Osteocyte (in vitro differentiated cells): ENCODE data around the gene RASGRP3. TPM values are rescaled to one million over a fixed set of nuclear protein-coding genes. Genes with fewer than 3 reads are reported as not detected.

Source experiments
- DNase-seq: peaks from one replicate; pipeline ENCODE4 v3.0.0; 2021; ENCODE audit warnings: mixed read lengths; ENCODE audit not compliant: unreplicated experiment; ENCODE audit errors: extremely low spot score
- H3K27ac Mint-ChIP-seq: one replicate; pipeline ENCODE4 v1.8.0; 2021; ENCODE audit warnings: mild to moderate bottlenecking, mixed read lengths; ENCODE audit not compliant: unreplicated experiment
- H3K27me3 Mint-ChIP-seq: one replicate; pipeline ENCODE4 v1.8.0; 2021; ENCODE audit warnings: mixed read lengths; ENCODE audit not compliant: unreplicated experiment
- H3K36me3 Mint-ChIP-seq: one replicate; pipeline ENCODE4 v1.8.0; 2021; ENCODE audit warnings: mixed read lengths; ENCODE audit not compliant: unreplicated experiment
- H3K4me1 Mint-ChIP-seq: one replicate; pipeline ENCODE4 v1.8.0; 2021; ENCODE audit warnings: mixed read lengths; ENCODE audit not compliant: unreplicated experiment
- H3K4me3 Mint-ChIP-seq: one replicate; pipeline ENCODE4 v1.8.0; 2021; ENCODE audit warnings: mild to moderate bottlenecking, moderate library complexity, mixed read lengths; ENCODE audit not compliant: unreplicated experiment
- H3K9me3 Mint-ChIP-seq: one replicate; pipeline ENCODE4 v1.8.0; 2021; ENCODE audit warnings: mixed read lengths; ENCODE audit not compliant: unreplicated experiment
- total RNA-seq: library from RNA; stranded (reverse); gene quantifications from 2 replicates; pipeline ENCODE4 v1.2.1, GENCODE V29; 2021
- TF ChIP-seq, protein P1 (sequence below): fragments of 200-600 bp; sonication (generic); IDR thresholded peaks from 2 replicates; pipeline ENCODE4 v1.5.0; 2021; ENCODE audit warnings: antibody characterized with exemption, mild to moderate bottlenecking, moderate library complexity

Gene RASGRP3
- total RNA-seq, 1 donor from 2014 or later = 2.1 TPM

DNA sequence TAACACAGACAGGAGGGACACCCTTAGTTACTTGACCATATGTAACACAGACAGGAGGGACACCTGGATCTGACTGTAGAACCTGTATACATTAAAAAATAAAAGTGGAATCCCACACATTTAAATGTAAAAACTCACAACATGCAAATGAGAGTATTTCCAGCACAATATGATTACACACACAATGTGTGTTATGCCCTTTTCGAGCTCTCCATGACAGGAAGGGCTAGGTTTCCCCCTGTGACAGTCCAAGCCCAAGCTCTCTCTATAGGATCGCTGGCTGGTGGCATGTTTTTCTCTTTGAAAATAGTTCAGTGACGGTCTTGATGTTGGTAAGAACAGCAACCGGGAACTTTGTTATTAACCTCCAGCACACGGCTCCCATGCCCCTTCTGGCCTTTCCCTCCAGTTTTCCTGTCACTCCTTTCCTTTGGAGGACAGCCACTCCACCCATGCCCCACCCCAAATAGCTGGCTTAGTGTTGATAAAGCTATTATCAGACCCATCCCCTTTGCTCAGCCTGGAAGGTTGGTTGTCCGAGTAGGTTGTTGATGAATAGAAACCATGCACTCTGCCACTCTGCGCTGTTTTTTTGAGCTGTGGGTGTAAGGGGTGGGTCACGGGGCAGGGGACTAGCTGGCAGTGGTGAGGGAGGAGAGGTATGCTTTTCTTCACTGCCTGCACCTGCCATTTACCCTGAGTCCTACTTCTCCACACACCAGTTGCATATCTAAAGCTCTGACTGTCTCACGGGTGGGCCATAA lies 2.7 kb downstream of the RASGRP3 start:
- Mint-ChIP-seq H3K36me3 (no peaks in the 10 kb centered on the region), H3K27me3 (no peaks in the 10 kb centered on the region), H3K4me3 (no peak overlapping the region), H3K27ac (no peak overlapping the region), H3K9me3 (no peaks in the 10 kb centered on the region), H3K4me1 (peaks cover 38% of the 10 kb centered on the region)
- TF ChIP-seq, protein P1, sequence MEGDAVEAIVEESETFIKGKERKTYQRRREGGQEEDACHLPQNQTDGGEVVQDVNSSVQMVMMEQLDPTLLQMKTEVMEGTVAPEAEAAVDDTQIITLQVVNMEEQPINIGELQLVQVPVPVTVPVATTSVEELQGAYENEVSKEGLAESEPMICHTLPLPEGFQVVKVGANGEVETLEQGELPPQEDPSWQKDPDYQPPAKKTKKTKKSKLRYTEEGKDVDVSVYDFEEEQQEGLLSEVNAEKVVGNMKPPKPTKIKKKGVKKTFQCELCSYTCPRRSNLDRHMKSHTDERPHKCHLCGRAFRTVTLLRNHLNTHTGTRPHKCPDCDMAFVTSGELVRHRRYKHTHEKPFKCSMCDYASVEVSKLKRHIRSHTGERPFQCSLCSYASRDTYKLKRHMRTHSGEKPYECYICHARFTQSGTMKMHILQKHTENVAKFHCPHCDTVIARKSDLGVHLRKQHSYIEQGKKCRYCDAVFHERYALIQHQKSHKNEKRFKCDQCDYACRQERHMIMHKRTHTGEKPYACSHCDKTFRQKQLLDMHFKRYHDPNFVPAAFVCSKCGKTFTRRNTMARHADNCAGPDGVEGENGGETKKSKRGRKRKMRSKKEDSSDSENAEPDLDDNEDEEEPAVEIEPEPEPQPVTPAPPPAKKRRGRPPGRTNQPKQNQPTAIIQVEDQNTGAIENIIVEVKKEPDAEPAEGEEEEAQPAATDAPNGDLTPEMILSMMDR = no peak
- no peak for DNase-seq

DNA sequence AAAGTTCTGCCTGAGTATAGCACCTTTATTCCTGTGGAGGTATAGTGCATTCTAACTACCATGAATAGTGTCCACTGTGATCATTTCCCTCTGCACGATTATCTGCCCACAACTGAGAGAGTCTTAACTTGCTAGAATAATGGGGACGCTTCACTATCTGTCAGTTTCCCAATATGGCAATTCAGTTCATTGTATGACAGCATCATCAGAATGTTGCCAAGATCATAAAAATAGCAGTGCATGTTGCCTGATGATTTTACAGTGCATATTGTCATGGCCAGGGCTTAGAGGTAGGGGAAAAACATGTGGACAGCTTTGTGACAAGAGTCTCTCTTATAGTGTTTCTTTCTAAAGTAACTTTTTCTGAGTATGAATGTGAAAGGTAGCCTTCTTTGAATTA lies 6.1 kb downstream of the RASGRP3 start:
- DNase-seq = no peak
- Mint-ChIP-seq H3K36me3 (peaks cover 2% of the 10 kb centered on the region), H3K4me1 (peaks cover 33% of the 10 kb centered on the region), H3K4me3 (no peak overlapping the region), H3K9me3 (peaks cover 10% of the 10 kb centered on the region), H3K27ac (no peak overlapping the region), H3K27me3 (no peaks in the 10 kb centered on the region)
- TF ChIP-seq, protein P1 = no peak

DNA sequence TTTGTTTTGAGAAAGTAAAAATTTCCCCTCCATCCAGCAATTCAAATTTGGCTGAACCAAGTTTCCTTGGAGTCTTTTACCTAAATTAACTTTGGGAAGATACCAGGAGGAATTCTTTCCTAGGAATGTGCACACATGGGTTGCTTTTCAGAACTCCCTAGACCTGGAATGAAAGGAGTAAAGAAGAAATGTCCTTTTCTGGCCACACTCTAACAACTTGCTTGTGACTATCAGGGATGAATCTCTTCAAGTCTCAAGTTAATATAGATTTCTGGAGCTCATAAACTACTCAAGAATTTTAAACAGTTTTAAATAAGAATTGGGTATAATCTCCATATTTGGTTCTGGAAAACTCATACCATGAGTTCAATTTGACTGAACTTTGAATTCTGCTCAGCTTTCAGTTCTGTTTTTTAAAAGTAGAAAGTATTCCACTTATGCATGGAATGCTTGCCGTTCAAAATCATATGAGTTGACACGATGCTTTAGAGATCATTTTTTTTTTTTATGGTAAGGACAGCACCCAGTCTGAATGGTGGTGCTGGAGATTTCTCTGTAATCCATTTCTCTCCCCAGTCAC lies 7.7 kb downstream of the RASGRP3 start:
- Mint-ChIP-seq H3K9me3 (peaks cover 10% of the 10 kb centered on the region), H3K4me1 (peaks cover 31% of the 10 kb centered on the region), H3K27me3 (no peaks in the 10 kb centered on the region), H3K27ac (peak overlapping the region; percentile 88), H3K36me3 (peaks cover 2% of the 10 kb centered on the region), H3K4me3 (peak overlapping the region; percentile 44)
- DNase-seq = no peak
- TF ChIP-seq, protein P1 = no peak

DNA sequence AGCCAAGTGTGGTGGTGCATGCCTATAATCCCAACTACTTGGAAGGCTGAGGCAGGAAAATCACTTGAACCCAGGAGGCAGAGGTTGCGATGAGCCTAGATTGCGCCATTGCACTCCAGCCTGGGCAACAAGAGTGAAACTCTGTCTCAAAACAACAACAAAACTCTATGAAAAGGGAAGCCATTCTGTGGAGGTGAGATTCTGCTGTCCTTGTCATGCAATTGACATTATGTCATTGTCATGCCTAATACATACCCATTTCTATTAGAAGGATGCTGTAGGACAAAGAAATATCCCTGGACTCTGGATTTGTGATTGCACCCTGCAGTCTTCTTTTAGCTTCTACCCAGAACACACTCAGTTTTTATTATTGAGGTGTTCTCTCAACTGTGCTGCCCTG lies 8.6 kb downstream of the RASGRP3 start:
- no peak for DNase-seq

DNA sequence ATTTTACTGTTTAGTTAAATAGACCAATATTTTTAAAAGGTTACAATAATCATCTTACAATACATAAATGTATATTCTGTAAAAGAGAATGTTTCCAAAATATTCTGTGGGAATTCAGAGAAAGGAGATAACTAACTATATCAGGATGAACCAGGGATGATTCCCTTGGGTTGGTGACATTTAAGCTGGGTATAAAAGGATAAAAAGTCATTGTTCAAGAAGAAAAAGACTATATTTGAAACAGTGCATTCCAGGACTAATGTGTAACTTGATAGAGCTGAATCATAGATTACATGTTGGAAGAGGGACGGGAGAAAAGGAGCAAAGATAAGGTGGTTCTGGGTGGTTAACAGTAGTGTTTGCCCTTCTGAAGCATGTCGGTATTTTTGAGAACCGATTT lies 10.1 kb downstream of the RASGRP3 start:
- Mint-ChIP-seq H3K4me1 (peaks cover 31% of the 10 kb centered on the region), H3K9me3 (peaks cover 10% of the 10 kb centered on the region), H3K27me3 (no peaks in the 10 kb centered on the region), H3K36me3 (peaks cover 2% of the 10 kb centered on the region), H3K27ac (no peak overlapping the region), H3K4me3 (no peak overlapping the region)
- DNase-seq = no peak
- TF ChIP-seq, protein P1 = no peak

More for the DNA sequence above, 8.6 kb downstream of the RASGRP3 start:
- H3K27ac Mint-ChIP-seq = peak overlapping the region; percentile 88
- no peaks in the 10 kb centered on the region for H3K27me3 Mint-ChIP-seq
- H3K4me1 Mint-ChIP-seq = peaks cover 31% of the 10 kb centered on the region
- no peak overlapping the region for H3K4me3 Mint-ChIP-seq
- H3K36me3 Mint-ChIP-seq = peaks cover 2% of the 10 kb centered on the region
- H3K9me3 Mint-ChIP-seq = peaks cover 10% of the 10 kb centered on the region
- TF ChIP-seq, protein P1 = no peak
